ENCODE measurements around the gene CLCN5.

Gene CLCN5

DNA sequence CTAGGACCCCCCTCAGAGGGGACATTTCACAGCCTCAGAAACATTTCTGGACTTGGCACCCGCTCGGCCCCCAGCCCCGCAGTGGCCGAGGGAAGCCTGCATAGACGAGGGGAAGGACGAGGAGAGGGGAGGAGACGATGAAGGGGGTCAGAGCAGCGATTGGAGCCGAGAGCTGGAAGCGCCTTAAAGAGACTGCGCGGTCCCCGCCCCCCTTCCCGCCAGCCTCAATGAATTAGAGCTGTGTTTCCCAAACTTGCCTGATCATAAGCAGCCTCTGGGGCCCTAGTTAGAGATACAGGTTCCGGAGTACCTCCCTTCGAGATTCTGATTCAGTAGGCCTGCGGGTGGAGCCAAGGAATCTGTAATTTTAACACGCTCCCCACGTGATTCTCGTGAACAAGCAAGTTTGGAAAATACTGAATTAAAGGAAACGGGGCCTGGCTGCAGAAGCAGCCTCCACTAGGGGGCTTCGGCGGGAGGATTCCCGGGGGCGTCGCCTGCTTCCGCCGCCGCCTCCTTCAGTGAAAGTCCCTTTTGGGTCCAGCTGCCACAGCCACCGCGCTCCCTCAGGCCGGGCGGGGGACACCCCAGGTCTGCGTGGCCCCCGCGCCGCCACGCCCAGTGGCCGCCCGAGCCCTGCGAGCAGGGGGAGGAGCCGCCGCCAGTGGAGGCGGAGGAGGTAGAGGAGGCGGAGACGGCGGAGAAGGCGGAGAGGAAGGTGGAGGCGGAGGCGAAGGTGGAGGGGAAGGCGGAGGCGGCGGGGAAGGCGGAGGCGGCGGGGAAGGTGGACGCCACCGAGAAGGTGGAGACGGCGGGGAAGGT, 43.4 kb upstream of the CLCN5 start, which contains the start of gene USP27X (continued):
- TF ChIP-seq, protein P1, sequence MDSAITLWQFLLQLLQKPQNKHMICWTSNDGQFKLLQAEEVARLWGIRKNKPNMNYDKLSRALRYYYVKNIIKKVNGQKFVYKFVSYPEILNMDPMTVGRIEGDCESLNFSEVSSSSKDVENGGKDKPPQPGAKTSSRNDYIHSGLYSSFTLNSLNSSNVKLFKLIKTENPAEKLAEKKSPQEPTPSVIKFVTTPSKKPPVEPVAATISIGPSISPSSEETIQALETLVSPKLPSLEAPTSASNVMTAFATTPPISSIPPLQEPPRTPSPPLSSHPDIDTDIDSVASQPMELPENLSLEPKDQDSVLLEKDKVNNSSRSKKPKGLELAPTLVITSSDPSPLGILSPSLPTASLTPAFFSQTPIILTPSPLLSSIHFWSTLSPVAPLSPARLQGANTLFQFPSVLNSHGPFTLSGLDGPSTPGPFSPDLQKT (IDR thresholded peaks at IDR 0.05; ENCODE audit: borderline replicate concordance, low read depth, low read length): no peak
- TF ChIP-seq ZNF626 (tag by site-specific recombination; IDR thresholded peaks at IDR 0.05): no peak
- TF ChIP-seq ZNF2 (tag by site-specific recombination; IDR thresholded peaks at IDR 0.05): no peak
- no peak for TF ChIP-seq ZNF791 (tag by site-specific recombination; IDR thresholded peaks at IDR 0.05)
- TF ChIP-seq ZNF571 (tag by site-specific recombination; IDR thresholded peaks at IDR 0.05): no peak
- no peak for TF ChIP-seq ZNF140 (tag by site-specific recombination; IDR thresholded peaks at IDR 0.05)
- no peak; the same call in 1 of the 2 replicates for TF ChIP-seq KLF7 (tag by site-specific recombination; IDR thresholded peaks at IDR 0.05; ENCODE audit: borderline replicate concordance)
- TF ChIP-seq ZNF37A (tag by site-specific recombination; IDR thresholded peaks at IDR 0.05): no peak
- TF ChIP-seq ZNF10 (tag by site-specific recombination; IDR thresholded peaks at IDR 0.05): no peak
- TF ChIP-seq ZNF169 (tag by site-specific recombination; IDR thresholded peaks at IDR 0.05): no peak
- peak; percentile 34; the same call in 1 of the 2 replicates for TF ChIP-seq ZNF366 (tag by site-specific recombination; conservative IDR thresholded peaks at IDR 0.05)
- no peak for TF ChIP-seq ZNF664 (tag by site-specific recombination; IDR thresholded peaks at IDR 0.05)
- TF ChIP-seq SP3 (tag by site-specific recombination; IDR thresholded peaks at IDR 0.05): peak; percentile 86
- no peak for TF ChIP-seq ZNF155 (tag by site-specific recombination; IDR thresholded peaks at IDR 0.05)
- TF ChIP-seq ZNF138 (tag by site-specific recombination; IDR thresholded peaks at IDR 0.05; ENCODE audit: borderline replicate concordance): no peak
- TF ChIP-seq YY1 (tag by site-specific recombination; IDR thresholded peaks at IDR 0.05): no peak
- TF ChIP-seq ZNF157 (tag by site-specific recombination; IDR thresholded peaks at IDR 0.05): no peak
- TF ChIP-seq, protein P2, sequence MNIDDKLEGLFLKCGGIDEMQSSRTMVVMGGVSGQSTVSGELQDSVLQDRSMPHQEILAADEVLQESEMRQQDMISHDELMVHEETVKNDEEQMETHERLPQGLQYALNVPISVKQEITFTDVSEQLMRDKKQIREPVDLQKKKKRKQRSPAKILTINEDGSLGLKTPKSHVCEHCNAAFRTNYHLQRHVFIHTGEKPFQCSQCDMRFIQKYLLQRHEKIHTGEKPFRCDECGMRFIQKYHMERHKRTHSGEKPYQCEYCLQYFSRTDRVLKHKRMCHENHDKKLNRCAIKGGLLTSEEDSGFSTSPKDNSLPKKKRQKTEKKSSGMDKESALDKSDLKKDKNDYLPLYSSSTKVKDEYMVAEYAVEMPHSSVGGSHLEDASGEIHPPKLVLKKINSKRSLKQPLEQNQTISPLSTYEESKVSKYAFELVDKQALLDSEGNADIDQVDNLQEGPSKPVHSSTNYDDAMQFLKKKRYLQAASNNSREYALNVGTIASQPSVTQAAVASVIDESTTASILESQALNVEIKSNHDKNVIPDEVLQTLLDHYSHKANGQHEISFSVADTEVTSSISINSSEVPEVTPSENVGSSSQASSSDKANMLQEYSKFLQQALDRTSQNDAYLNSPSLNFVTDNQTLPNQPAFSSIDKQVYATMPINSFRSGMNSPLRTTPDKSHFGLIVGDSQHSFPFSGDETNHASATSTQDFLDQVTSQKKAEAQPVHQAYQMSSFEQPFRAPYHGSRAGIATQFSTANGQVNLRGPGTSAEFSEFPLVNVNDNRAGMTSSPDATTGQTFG (tag by site-specific recombination; IDR thresholded peaks at IDR 0.05; ENCODE audit: borderline replicate concordance): no peak
- no peak for TF ChIP-seq HIC1 (tag by site-specific recombination; IDR thresholded peaks at IDR 0.05)
- TF ChIP-seq ZNF776 (tag by site-specific recombination; IDR thresholded peaks at IDR 0.05; ENCODE audit: borderline replicate concordance): no peak
- no peak for TF ChIP-seq ZNF768 (tag by site-specific recombination; IDR thresholded peaks at IDR 0.05)
- peak; percentile 55; the same call in 1 of the 2 replicates for TF ChIP-seq CTCF (tag by site-specific recombination; IDR thresholded peaks at IDR 0.05)
- TF ChIP-seq ZBTB44 (tag by site-specific recombination; IDR thresholded peaks at IDR 0.05): no peak
- TF ChIP-seq HOXC10 (CRISPR knock-in tag; IDR thresholded peaks at IDR 0.05): no peak
- TF ChIP-seq SCRT1 (tag by site-specific recombination; IDR thresholded peaks at IDR 0.05; ENCODE audit: borderline replicate concordance): no peak
- no peak for TF ChIP-seq ZNF639 (tag by site-specific recombination; IDR thresholded peaks at IDR 0.05)
- TF ChIP-seq ZNF585B (tag by site-specific recombination; IDR thresholded peaks at IDR 0.05): no peak
- peak; percentile 60; the same call in 1 of the 2 replicates for TF ChIP-seq ZNF76 (tag by site-specific recombination; IDR thresholded peaks at IDR 0.05; ENCODE audit: borderline replicate concordance, low read depth)
